OCI-LY7 (cell line): ENCODE results near the gene HECA.

ENCODE experiments used
- CTCF ChIP-seq: fragments of 200-600 bp; sonication (generic); conservative IDR thresholded peaks from 2 replicates; pipeline ENCODE4 v1.5.1; 2014; ENCODE audit warnings: mild to moderate bottlenecking, antibody characterized with exemption, low read length, moderate library complexity, mixed read lengths
- EZH2phosphoT487 ChIP-seq: fragments of 200-600 bp; sonication (generic); IDR thresholded peaks from 2 replicates; pipeline ENCODE4 v1.6.1; 2018; ENCODE audit warnings: low read depth, borderline replicate concordance, mild to moderate bottlenecking, mixed run types, antibody characterized with exemption, low read length, moderate library complexity, mixed read lengths

- TF ChIP-seq CTCF: no peak
- TF ChIP-seq EZH2phosphoT487: no peak
These were observed 40.6 kb downstream of the HECA start for GRCh38 chr6:139175389-139175948.
